NK-92 treated with Interleukin-12 subunit alpha and Interleukin-12 subunit beta, amount 100 ng/mL, for 24 hours (cell line): Measurements from ENCODE around the gene PPM1H.

Source experiments
- DNase-seq: peaks from one replicate; lab custom pipeline; 2025; lab: John Stamatoyannopoulos, UW

The PPM1H gene

GRCh38 chr12:62647586-62647985, 287.4 kb downstream of the PPM1H start:
- no peak for DNase-seq

- DNase-seq: no peak
Observed at GRCh38 chr12:62646566-62646965, 288.4 kb downstream of the PPM1H start.

GRCh38 chr12:62643486-62643885, 291.5 kb downstream of the PPM1H start:
- no peak for DNase-seq

- no peak for DNase-seq
Observed at GRCh38 chr12:62642486-62642885, 292.5 kb downstream of the PPM1H start.

GRCh38 chr12:62640910-62641448, 294.0 kb downstream of the PPM1H start:
- peak; percentile 12 for DNase-seq

- DNase-seq: no peak
Observed at GRCh38 chr12:62637679-62638078, 297.3 kb downstream of the PPM1H start.

- DNase-seq: no peak
Observed at GRCh38 chr12:62635649-62636048, 299.3 kb downstream of the PPM1H start.

- DNase-seq: no peak
Observed at GRCh38 chr12:62632411-62632918, 302.5 kb downstream of the PPM1H start.

- no peak for DNase-seq
Observed at GRCh38 chr12:62631471-62632410, 303.2 kb downstream of the PPM1H start.

GRCh38 chr12:62629971-62630739, 304.8 kb downstream of the PPM1H start:
- DNase-seq: no peak

- DNase-seq: no peak
Observed at GRCh38 chr12:62629413-62629812, 305.5 kb downstream of the PPM1H start.

- no peak for DNase-seq
Observed at GRCh38 chr12:62627181-62627580, 307.8 kb downstream of the PPM1H start.

GRCh38 chr12:62625228-62625627, 309.7 kb downstream of the PPM1H start:
- no peak for DNase-seq

GRCh38 chr12:62622177-62622576, 312.8 kb downstream of the PPM1H start:
- no peak for DNase-seq

GRCh38 chr12:62621101-62621638, 313.8 kb downstream of the PPM1H start:
- no peak for DNase-seq

GRCh38 chr12:62618930-62619329, 316.0 kb downstream of the PPM1H start:
- DNase-seq: no peak

- no peak for DNase-seq
Observed at GRCh38 chr12:62618319-62618718, 316.6 kb downstream of the PPM1H start.

- no peak for DNase-seq
Observed at GRCh38 chr12:62613081-62613480, 321.9 kb downstream of the PPM1H start.

- no peak for DNase-seq
Observed at GRCh38 chr12:62606654-62607053, 328.3 kb downstream of the PPM1H start.

GRCh38 chr12:62605981-62606380, 329.0 kb downstream of the PPM1H start:
- no peak for DNase-seq

- DNase-seq: no peak
Observed at GRCh38 chr12:62604871-62605270, 330.1 kb downstream of the PPM1H start.

- DNase-seq: no peak
Observed at GRCh38 chr12:62604373-62604772, 330.6 kb downstream of the PPM1H start.

GRCh38 chr12:62603811-62604098, 331.2 kb downstream of the PPM1H start:
- DNase-seq: no peak
